ENCODE measurements around the gene TMCC2. TPM values are rescaled to one million over a fixed set of nuclear protein-coding genes. Genes with fewer than 3 reads are reported as not detected.

Gene TMCC2
- total RNA-seq, 1 experiment from 2014 or later = 2.7 TPM

- TF ChIP-seq REST (IDR thresholded peaks at IDR 0.05; ENCODE audit: low read depth) (no peak), FOSL1 (IDR thresholded peaks at IDR 0.05; ENCODE audit: low read depth) (no peak)
These were observed 28.4 kb upstream of the TMCC2 start (continued) for GRCh38 chr1:205199090-205199930.

DNA sequence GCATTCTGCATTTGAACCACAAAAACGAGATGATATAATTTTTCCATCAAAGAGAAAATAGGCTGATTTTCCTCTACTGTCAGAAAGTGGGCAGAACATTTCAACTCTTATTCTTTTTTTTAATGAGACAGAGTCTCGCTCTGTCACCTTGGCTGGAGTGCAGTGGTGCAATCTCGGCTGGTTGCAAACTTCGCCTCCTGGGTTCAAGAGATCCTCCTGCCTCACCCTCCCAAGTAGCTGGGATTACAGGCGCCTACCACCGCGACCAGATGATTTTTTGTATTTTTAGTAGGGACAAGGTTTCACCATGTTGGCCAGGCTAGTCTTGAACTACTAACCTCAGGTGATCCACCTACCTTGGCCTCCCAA is 27.8 kb upstream of the TMCC2 start:
- no peaks in the 10 kb centered on the region for H3K9me2 ChIP-seq (ENCODE audit: insufficient read depth)
- H3K36me3 ChIP-seq (ENCODE audit: control insufficient read depth in 1 of 2, insufficient read depth in 2 of 2, low read length in 2 of 2) = no peaks in the 10 kb centered on the region
- no peak overlapping the region for H3K4me3 ChIP-seq (replicated peaks in 1 of 2; ENCODE audit: low read depth in 1 of 2, low read length in 2 of 2)
- POLR2A ChIA-PET = no interaction called here
- CTCF ChIA-PET = no interaction called here
- DNase-seq (ENCODE audit: low read depth, low spot score) = no peak
- TF ChIP-seq, protein P1, sequence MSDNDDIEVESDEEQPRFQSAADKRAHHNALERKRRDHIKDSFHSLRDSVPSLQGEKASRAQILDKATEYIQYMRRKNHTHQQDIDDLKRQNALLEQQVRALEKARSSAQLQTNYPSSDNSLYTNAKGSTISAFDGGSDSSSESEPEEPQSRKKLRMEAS (IDR thresholded peaks at IDR 0.05) = no peak
- no peak for TF ChIP-seq REST (IDR thresholded peaks at IDR 0.05; ENCODE audit: low read depth)
- TF ChIP-seq JUND (IDR thresholded peaks at IDR 0.05) = no peak
- no peak for TF ChIP-seq EZH2 (IDR thresholded peaks at IDR 0.05)
- TF ChIP-seq ATF3 (IDR thresholded peaks at IDR 0.05) = no peak
- no peak for TF ChIP-seq CBX3 (IDR thresholded peaks at IDR 0.05; ENCODE audit: low read depth)
- TF ChIP-seq EZH2phosphoT487 (IDR thresholded peaks at IDR 0.05; ENCODE audit: borderline replicate concordance) = no peak
- TF ChIP-seq SIN3A (IDR thresholded peaks at IDR 0.05; ENCODE audit: low read depth) = no peak
- TF ChIP-seq CEBPB (IDR thresholded peaks at IDR 0.05; ENCODE audit: low read depth) = no peak
- no peak for TF ChIP-seq EGR1 (IDR thresholded peaks at IDR 0.05; ENCODE audit: low read depth)
- TF ChIP-seq RAD21 (IDR thresholded peaks at IDR 0.05; ENCODE audit: low read depth) = no peak
- intact Hi-C loops (cut with micrococcal nuclease) = no loop called here
- RAD21 ChIA-PET (ENCODE audit: low non-redundant PET in 1 of 2, low total read pairs in 2 of 2, uncharacterized antibody in 2 of 2, unreplicated experiment in 2 of 2) = no interaction called here
- H3K27me3 ChIP-seq (ENCODE audit: insufficient read depth, low read length) = no peaks in the 10 kb centered on the region
- no peak overlapping the region for H3K27ac ChIP-seq (ENCODE audit: low read depth, low read length)
- no peak for ATAC-seq
- H3K4me1 ChIP-seq (ENCODE audit: control insufficient read depth in 1 of 2, insufficient read depth in 2 of 2, low read length in 2 of 2) = peaks cover 2 to 10% of the 10 kb centered on the region in 2 experiments; a peak in 2 of 4 replicates
- no peak overlapping the region for H3K9ac ChIP-seq (ENCODE audit: low read length)
- no peak overlapping the region for H2AFZ ChIP-seq (ENCODE audit: low read depth, low read length, poor library complexity, severe bottlenecking)
- H4K20me1 ChIP-seq (ENCODE audit: insufficient read depth) = no peaks in the 10 kb centered on the region
- H3K9me3 ChIP-seq (ENCODE audit: control insufficient read depth in 1 of 2, insufficient read depth in 1 of 2, low read depth in 1 of 2, low read length in 2 of 2) = no peaks in the 10 kb centered on the region
- BruUV-seq (replicated peaks) = no TSS peak
- peaks cover 20% of the 10 kb centered on the region; the same call in 1 of the 2 replicates for H3K79me2 ChIP-seq (ENCODE audit: insufficient read depth, low read length)
- no peak overlapping the region for H3K4me2 ChIP-seq (ENCODE audit: low read length)
